Liver (tissue), 9 donors: ENCODE results near the gene RABL2B. TPM values are rescaled to one million over a fixed set of nuclear protein-coding genes. Genes with fewer than 3 reads are reported as not detected.

ENCODE experiments used
- DNase-seq: peaks from one replicate; pipeline ENCODE4 v3.0.0-alpha.2; 2017; ENCODE audit warnings: low spot score
- H3K27ac ChIP-seq, 2 donors: one replicate each; pipeline ENCODE4 v1.7.0; 2013; ENCODE audit warnings: inconsistent platforms in 2 of 2, low read length in 2 of 2, control low read depth in 1 of 2, low read depth in 1 of 2, mild to moderate bottlenecking in 1 of 2
- H3K27me3 ChIP-seq, 4 donors: one replicate each; pipeline versions ENCODE4 v1.6.1 to v1.7.0; 2013; ENCODE audit warnings: low read length in 3 of 4, inconsistent platforms in 1 of 4, mild to moderate bottlenecking in 1 of 4, moderate library complexity in 1 of 4; ENCODE audit not compliant: control insufficient read depth in 4 of 4, insufficient read depth in 4 of 4
- H3K36me3 ChIP-seq, 4 donors: one replicate each; pipeline versions ENCODE4 v1.6.1 to v1.7.0; 2013; ENCODE audit warnings: low read length in 3 of 4, mild to moderate bottlenecking in 3 of 4, low read depth in 1 of 4, moderate library complexity in 1 of 4; ENCODE audit not compliant: control insufficient read depth in 4 of 4, insufficient read depth in 3 of 4
- H3K4me1 ChIP-seq, 4 donors: one replicate each; pipeline versions ENCODE4 v1.6.1 to v1.7.0; 2013; ENCODE audit warnings: low read length in 3 of 4, mild to moderate bottlenecking in 3 of 4, moderate library complexity in 1 of 4; ENCODE audit not compliant: control insufficient read depth in 4 of 4, insufficient read depth in 4 of 4
- H3K4me3 ChIP-seq, 3 donors: one replicate each; pipeline versions ENCODE4 v1.6.1 to v1.7.0; 2013; ENCODE audit warnings: low read length in 3 of 3, control low read depth in 1 of 3, low read depth in 1 of 3, mild to moderate bottlenecking in 1 of 3
- H3K9ac ChIP-seq, 2 donors: one replicate each; pipeline ENCODE4 v1.7.0; 2013; ENCODE audit warnings: low read length in 2 of 2, mild to moderate bottlenecking in 2 of 2, moderate library complexity in 2 of 2, control low read depth in 1 of 2, low read depth in 1 of 2
- H3K9me3 ChIP-seq, 4 donors: one replicate each; pipeline versions ENCODE4 v1.6.1 to v1.7.0; 2013; ENCODE audit warnings: low read length in 3 of 4; ENCODE audit not compliant: control insufficient read depth in 4 of 4
- ATF3 ChIP-seq: IDR thresholded peaks from 2 replicates; pipeline ENCODE4 v1.6.1; 2016; ENCODE audit warnings: antibody characterized with exemption
- FOXA2 ChIP-seq: IDR thresholded peaks from 2 replicates; pipeline ENCODE4 v1.6.1; 2016; ENCODE audit warnings: antibody characterized with exemption
- GABPA ChIP-seq, 2 donors: IDR thresholded peaks in 1 of 2; conservative IDR thresholded peaks in 1 of 2; 2 replicates each; pipeline ENCODE4 v1.6.1; 2016; ENCODE audit warnings: antibody characterized with exemption in 2 of 2, mild to moderate bottlenecking in 1 of 2, moderate library complexity in 1 of 2
- HNF4G ChIP-seq: IDR thresholded peaks from 2 replicates; pipeline ENCODE4 v1.6.1; 2016; ENCODE audit warnings: antibody characterized with exemption
- NR2F2 ChIP-seq: IDR thresholded peaks from 2 replicates; pipeline ENCODE4 v1.6.1; 2016; ENCODE audit warnings: antibody characterized with exemption
- REST ChIP-seq: IDR thresholded peaks from 2 replicates; pipeline ENCODE4 v1.6.1; 2016; ENCODE audit warnings: antibody characterized with exemption, mild to moderate bottlenecking
- RXRA ChIP-seq, 2 donors: IDR thresholded peaks; 2 replicates each; pipeline ENCODE4 v1.6.1; 2017 to 2018; ENCODE audit warnings: antibody characterized with exemption in 2 of 2, mild to moderate bottlenecking in 1 of 2
- SP1 ChIP-seq: IDR thresholded peaks from 2 replicates; pipeline ENCODE4 v1.6.1; 2018; ENCODE audit warnings: antibody characterized with exemption, mild to moderate bottlenecking
- YY1 ChIP-seq: IDR thresholded peaks from 2 replicates; pipeline ENCODE4 v1.6.1; 2016; ENCODE audit warnings: antibody characterized with exemption, mild to moderate bottlenecking
- ZBTB33 ChIP-seq: IDR thresholded peaks from 2 replicates; pipeline ENCODE4 v1.6.1; 2016; ENCODE audit warnings: antibody characterized with exemption
- WGBS: extraction: QIAGEN DNeasy Blood & Tissue Kit; methylation state at CpG from one replicate; pipeline ENCODE4 v1.1.7; 2013; 5-methylcytosine and 5-hydroxymethylcytosine counted together
- polyA plus RNA-seq, 2 donors: library from polyadenylated mRNA; stranded (reverse) in 1 of 2; unstranded in 1 of 2; fragments of 200-250 nt in 1 of 2; fragments of >200 nt in 1 of 2; fragmentation: Nextera tagmentation in 1 of 2; extraction: Ambion mirVana in 1 of 2; gene quantifications; one replicate each; pipeline versions ENCODE4 v1.2.1 to v1.2.3, GENCODE V29; 2013 to 2015
- total RNA-seq, 2 donors: library from RNA; depleted of rRNA; stranded (reverse); fragments of >200 nt; gene quantifications; one replicate each; pipeline ENCODE4 v1.2.3, GENCODE V29; 2014
- TF ChIP-seq, protein P1 (sequence below): IDR thresholded peaks from 2 replicates; pipeline ENCODE4 v1.6.1; 2016; ENCODE audit warnings: antibody characterized with exemption
- donor health status: healthy.
- donor health status: healthy.
- donor health status: healthy.
- donor health status: healthy.
- donor health status: healthy.

Gene RABL2B
- total and polyA plus RNA-seq, 4 donors, result 4.2 to 6.7 (median 5.5) TPM

DNA sequence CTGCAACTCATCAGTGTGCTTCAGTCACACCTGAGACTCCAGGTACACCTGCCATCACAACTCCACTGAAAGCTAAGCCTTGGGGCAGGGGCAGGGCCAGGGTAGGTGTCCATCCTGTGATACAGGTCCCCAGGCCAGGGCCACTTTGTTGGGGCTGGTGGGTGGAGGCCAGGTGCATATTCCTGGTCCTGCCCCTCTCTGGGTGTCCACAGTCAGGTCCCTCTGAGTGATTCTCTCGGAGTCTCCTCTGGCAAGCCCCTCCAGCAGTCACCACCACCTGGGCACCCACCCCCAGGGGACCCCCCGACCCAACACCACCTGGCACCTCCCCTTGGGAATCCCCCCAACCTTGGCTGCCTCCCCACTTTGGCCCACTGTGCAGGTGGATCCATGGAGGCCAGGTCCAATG, 54.9 kb downstream of the RABL2B start:
- Histone ChIP-seq H3K4me1 (peaks cover 0 to 14% (median 0%) of the 10 kb centered on the region in 4 donors), H3K4me3 (no peak overlapping the region), H3K9me3 (no peaks in the 10 kb centered on the region), H3K9ac (no peak overlapping the region), H3K27ac (no peak overlapping the region), H3K36me3 (peaks cover 2 to 30% (median 14%) of the 10 kb centered on the region in 4 donors), H3K27me3 (no peaks in the 10 kb centered on the region)
- no peak for DNase-seq
- TF ChIP-seq REST (no peak), FOXA2 (no peak)
- 92% methylated on average over 2 of the region's 2 CpGs for WGBS

DNA sequence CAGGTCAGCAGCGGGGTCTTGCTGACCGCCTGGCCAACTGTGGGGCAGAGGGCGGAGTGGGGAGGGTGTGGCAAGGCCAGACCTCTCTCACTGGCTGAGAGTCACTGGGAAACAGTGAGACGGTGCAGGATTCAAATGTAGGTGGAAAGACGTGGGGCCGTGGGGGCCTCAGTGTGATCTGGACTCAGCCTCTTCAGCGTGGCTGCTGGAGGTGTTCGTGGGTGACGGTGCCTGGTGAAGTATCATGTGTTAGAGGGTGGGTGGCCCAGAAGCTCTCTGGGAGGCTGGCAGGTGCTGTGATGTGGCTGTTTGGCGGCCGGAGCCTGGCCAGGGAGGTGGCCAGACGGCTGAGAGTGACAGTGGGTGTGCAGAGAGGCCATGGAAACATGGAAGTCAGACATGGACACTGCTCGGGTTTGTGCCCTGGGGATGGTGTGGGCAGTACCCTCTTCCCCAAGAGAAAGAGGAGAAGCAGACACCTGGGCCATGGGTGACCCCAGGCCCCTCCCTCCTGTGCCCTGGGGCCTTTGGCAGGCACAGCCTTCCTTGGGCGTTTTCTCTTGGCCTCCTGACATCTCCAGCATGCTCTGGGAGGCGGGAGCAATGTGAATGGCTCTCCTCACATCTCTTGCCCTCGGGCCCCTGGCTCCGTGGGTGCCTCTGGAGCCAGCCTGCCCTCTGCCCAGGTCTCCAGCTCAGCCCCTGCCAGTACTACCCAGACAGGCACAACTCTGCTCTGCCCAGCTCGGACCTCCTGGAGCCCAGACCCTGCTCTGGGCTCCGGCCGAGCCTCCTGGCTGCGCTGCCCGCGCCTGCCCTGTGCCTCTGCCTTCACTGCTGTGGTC, 55.5 kb downstream of the RABL2B start:
- 85% methylated on average over 23 of the region's 23 CpGs for WGBS
- no peak overlapping the region for H3K27ac ChIP-seq
- H3K4me1 ChIP-seq, result peaks cover 0 to 14% (median 0%) of the 10 kb centered on the region in 4 donors
- no peak overlapping the region for H3K9ac ChIP-seq
- TF ChIP-seq RXRA (IDR thresholded peaks at IDR 0.05) (no peak), SP1 (no peak), HNF4G (no peak), YY1 (no peak), GABPA (IDR thresholded peaks at IDR 0.05 in 1 of 2, conservative IDR thresholded peaks at IDR 0.05 in 1 of 2) (no peak), NR2F2 (no peak)
- H3K9me3 ChIP-seq, result no peaks in the 10 kb centered on the region
- no peaks in the 10 kb centered on the region for H3K27me3 ChIP-seq
- peaks cover 2 to 35% (median 14%) of the 10 kb centered on the region in 4 donors for H3K36me3 ChIP-seq
- no peak for DNase-seq
- no peak overlapping the region for H3K4me3 ChIP-seq

DNA sequence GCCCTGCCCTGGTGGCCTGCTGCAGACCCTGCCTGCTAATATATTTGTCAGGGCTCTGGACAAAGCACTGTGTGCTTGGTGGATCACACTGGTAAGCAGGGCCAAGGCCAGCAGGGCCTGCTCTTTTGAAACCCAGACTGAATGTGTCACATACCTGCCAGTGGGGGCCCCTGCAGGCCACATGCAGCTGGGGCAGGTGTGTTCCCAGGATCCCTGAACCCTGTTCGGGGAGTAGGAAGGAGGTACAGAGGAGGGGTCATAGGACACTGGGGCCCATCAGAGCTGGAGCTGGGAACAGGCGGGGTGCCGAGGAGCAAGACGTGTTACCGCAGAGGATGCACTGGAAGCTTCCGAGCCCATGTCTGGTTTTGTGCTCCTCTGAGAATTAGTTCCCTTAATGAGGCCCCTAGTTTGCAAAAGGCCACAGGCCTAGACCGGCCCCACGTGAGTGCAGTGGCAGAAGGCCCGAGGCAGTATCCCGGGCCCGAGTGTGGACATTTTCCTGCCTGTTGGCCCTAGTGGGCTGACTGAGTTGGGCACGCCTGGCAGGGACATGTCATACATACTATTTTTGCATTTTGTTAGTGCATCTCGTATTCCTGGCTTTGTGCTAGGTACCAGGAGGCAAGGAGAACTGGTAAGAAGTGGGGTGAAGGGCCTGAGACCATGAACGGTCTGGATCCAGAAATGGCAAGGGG, 56.6 kb downstream of the RABL2B start:
- no peaks in the 10 kb centered on the region for H3K27me3 ChIP-seq
- no peak for DNase-seq
- H3K9ac ChIP-seq, result no peak overlapping the region
- H3K9me3 ChIP-seq, result no peaks in the 10 kb centered on the region
- H3K36me3 ChIP-seq, result peaks cover 2 to 39% (median 17%) of the 10 kb centered on the region in 4 donors
- peaks cover 0 to 8% (median 0%) of the 10 kb centered on the region in 4 donors for H3K4me1 ChIP-seq
- H3K27ac ChIP-seq, result no peak overlapping the region
- H3K4me3 ChIP-seq, result no peak overlapping the region
- TF ChIP-seq NR2F2, result no peak
- no peak for TF ChIP-seq FOXA2
- TF ChIP-seq ZBTB33, result no peak
- no peak for TF ChIP-seq HNF4G
- TF ChIP-seq YY1, result no peak
- TF ChIP-seq, protein P1, sequence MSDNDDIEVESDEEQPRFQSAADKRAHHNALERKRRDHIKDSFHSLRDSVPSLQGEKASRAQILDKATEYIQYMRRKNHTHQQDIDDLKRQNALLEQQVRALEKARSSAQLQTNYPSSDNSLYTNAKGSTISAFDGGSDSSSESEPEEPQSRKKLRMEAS, result no peak
- TF ChIP-seq REST, result no peak
- no peak for TF ChIP-seq ATF3
- WGBS, result 89% methylated on average over 14 of the region's 14 CpGs
